HG02840 (cell line): Measurements from ENCODE around the gene WBP4.
A peak's percentile ranks its signal among the peaks of the same experiment; 100 is the strongest.
"Not testable (repeated sequence)": the region's sequence is repeated elsewhere in the genome, so short reads cannot be mapped to it uniquely, and the experiment has no call there.

Experiments
- ATAC-seq: cut with Tn5 transposase; IDR thresholded peaks from one replicate; pipeline ENCODE4 v1.9.1; 2021; ENCODE audit warnings: mild to moderate bottlenecking, moderate library complexity, moderate number of reproducible peaks; ENCODE audit not compliant: unreplicated experiment, low FRiP score

Gene WBP4

DNA sequence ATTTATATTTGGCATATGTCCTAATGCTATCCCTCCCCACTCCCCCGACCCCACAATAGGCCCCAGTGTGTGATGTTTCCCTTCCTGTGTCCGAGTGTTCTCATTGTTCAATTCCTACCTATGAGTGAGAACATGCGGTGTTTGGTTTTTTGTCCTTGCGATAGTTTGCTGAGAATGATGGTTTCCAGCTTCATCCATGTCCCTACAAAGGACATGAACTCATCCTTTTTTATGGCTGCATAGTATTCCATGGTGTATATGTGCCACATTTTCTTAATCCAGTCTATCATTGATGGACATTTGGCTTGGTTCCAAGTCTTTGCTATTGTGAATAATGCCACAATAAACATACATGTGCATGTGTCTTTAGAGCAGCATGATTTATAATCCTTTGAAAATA, 18.9 kb upstream of the WBP4 start:
- ATAC-seq = not testable (repeated sequence)

GRCh38 chr13:41048640-41049039, 12.7 kb upstream of the WBP4 start:
- ATAC-seq = no peak

DNA sequence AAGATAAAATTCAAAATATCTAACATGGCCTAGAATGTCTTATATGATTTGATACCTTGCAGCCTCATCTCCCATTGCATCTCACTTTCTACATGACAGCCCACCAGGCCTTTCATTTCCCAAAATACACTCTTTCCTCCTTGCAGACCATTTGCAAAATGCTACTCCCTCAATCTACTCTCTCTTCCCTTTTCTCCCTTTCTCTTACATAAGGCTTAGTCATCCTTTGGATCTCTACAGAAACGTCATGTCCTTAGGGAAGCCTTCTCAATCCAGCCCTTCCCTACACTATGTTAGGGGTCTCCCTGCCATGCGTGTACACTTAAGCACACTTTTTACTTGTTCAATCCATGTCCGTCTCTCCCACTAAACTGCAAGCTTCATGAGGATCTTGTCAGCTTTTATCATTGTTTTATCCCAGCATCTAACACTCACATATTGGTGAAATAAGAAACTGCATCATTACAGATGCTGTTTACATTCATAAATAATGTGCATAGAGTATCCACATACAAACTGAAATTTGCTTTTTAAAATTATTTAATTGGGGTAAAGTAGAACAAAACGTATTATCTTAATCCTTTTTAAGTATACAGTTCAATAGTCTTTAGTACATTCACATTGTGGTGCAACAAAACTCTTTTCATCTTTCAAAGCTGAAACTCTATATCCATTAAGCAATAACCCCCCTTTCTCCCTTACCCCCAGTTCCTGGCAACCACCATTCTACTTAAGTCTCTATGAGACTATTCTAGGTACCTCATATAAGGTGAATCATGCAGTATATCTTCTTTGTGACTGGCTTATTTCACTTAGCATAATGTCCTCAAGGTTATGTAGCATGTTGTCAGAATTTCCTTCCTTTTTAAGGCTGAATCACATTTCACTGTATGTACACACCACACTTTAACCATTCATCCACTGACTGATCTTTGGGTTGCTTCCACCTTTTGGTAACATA, 11.5 kb upstream of the WBP4 start:
- no peak for ATAC-seq

DNA sequence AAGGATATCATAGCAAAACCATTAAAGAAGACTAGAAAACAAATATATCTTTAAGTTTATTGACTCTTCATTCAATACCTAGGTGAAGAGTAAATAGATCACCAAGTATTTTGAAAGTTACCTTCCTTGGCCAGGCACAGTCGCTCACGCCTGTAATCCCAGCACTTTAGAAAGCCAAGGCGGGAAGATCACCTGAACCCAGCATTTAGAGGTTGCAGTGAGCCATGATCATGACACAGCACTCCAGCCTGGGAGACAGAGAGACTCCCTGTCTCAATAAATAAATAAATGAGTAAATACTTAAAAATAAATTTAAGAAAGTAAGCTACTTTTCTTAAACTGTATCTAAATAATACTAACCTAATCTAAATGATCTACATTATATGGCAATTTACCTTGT, 8.9 kb upstream of the WBP4 start:
- ATAC-seq = no peak

DNA sequence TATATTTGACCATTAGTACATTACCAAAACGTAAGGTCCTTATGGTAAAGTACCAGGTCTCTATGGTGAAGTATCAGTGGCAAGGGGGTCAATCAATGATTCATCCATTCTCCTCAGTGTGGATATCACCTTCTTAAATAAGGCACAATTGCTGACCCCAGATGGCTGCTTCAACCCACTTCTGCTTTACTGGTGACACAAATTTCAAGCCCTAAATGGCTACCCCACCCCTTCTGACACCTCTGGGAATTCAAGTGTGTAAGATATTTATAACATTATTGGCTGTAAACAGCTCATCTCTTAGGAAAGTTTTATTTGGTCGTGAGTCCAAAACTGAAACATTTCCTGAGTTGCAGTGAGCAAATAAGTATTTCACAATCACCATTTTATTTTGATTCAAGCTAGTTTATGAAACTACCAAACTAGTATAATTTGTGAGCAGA, 7.9 kb upstream of the WBP4 start:
- peak; percentile 56 for ATAC-seq

DNA sequence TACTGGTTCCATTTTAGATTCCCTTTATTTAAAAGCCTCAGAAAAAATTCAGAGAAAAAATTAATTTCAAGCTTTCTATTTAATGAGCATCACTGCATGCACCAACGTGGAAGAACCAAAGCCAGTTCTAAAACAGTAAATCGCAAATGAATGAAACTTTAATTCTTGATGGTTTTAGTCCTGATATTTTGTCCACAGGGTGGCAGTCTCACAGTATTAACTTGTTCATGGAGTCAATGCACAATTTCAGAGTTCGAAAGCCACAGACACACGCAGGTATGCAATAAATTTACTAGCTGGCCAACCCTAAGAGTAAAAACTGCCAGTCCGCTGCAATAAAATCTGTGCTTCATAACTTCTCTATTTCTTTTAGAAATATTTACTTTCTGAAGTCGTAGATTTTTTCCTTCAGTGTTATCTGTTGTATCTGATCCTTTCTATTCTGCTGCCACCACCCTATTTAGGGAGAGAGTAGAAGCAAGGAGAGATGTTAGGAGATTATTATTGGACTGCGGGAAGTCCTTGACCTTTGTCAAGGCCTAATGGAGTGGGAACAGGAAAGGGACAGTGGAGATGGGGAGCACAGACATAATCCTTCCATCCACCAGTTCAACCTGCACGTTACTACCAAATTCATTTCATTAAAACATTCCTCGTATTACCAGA, 7.0 kb upstream of the WBP4 start:
- ATAC-seq = no peak

GRCh38 chr13:41054919-41055619, 6.2 kb upstream of the WBP4 start:
- no peak for ATAC-seq

DNA sequence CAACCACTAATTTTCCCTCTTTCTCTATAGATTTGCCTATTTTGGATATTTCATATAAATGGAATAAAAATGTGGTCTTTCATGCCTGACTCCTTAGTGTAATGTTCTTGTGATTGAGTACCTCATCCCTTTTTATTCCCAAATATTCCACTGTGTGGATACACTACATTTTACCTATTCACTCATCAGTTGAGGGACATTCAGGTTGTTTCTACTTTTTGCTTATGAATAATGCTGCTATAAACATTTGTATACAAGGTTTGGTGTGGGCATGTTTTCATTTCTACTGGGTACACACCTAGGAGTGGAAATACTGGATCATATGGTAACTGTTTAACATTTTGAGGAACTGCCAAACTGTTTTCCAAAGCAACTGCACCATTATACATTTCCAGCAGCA, 5.1 kb upstream of the WBP4 start:
- ATAC-seq = no peak

DNA sequence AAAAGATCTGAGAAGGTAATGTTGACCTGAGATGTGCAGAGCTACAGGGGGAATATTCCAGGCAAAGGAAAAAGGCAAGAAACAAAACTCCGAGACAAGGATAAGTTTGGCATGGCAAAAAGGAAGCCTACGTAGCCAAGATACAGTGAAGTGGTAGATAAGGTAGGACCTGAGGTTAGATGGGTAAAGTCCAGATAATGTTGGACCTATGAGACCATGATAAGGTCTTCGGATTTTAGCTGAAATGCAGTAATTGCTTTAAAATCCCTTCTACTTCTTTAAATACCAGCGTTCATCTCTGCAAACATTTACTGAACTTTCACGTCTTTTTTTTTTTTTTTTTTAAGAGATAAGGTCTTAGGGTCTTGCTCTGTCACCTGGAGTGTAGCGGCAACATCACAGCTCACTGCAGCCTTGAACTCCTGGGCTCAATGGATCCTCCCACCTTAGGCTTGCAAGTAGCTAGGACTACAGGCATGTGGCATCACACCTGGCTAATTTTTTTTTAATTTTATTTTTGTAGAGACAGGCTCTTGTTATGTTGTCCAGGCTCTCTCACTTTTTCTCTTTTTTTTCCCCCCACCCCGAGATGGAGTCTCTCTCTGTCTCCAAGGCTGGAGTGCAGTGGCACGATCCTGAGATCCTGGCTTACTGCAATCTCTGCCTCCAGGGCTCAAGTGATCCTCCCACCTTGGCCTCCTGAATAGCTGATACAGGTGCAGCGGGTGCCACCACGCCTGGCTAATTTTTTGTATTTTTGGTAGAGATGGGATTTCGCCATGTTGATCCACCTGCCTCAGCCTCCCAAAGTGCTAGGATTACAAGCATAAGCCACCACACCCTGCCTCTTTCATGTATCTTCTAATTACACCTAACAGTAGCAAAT, 4.2 kb upstream of the WBP4 start:
- ATAC-seq = no peak

DNA sequence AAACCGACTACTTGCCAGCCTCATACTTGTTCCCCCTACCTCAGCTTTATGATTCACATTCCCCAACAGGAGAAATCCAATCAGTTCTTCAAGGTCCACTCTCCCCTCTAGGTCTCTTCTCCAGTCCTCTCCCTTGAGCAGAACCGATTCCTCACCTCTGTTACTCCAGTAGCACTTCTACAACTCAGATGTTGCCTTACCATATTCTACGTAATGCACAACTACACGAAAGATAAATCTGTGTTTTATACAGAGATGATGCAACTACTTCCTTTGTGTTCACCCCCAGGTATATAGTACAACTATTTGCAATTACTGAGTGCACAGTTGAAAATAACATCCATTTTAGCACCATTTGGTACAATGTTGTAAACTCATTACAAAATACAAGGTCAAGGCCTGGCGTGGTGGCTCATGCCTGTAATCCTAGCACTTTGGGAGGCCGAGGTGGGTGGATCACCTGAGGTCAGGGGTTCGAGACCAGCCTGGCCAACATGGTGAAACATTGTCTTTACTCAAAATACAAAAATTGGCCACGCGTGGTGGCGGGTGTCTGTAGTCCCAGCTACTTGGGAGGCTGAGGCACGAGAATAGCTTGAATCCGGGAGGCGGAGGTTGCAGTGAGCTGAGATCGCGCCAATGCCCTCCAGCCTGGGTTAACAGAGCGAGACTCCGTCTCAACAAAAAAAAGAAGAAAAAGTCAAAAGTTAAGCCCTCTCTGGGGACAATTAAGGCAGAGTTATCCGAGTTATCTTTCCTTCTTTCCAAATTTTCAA, 2.8 kb upstream of the WBP4 start:
- ATAC-seq = no peak

- no peak for ATAC-seq
These were observed 1.7 kb upstream of the WBP4 start for GRCh38 chr13:41059456-41060081.

- peak; percentile 41 for ATAC-seq
These were observed 1.1 kb upstream of the WBP4 start for GRCh38 chr13:41060082-41060723.

DNA sequence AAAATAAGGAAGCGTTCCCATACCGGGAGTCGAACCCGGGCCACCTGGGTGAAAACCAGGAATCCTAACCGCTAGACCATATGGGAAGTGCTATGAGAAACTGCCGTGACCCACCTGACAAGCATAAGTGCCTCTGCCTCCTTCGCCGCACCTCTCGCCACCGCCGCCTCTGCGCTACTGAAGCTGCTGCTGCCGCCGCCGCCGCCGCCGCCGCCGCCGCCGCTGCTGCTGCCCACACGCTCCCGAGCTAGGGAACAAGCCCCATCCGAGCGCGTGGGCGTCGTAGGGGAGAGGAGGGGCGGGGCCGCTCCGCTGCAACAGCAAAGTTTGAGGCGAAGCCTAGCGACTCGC, 610 bp upstream of the WBP4 start:
- ATAC-seq = peak; percentile 33

DNA sequence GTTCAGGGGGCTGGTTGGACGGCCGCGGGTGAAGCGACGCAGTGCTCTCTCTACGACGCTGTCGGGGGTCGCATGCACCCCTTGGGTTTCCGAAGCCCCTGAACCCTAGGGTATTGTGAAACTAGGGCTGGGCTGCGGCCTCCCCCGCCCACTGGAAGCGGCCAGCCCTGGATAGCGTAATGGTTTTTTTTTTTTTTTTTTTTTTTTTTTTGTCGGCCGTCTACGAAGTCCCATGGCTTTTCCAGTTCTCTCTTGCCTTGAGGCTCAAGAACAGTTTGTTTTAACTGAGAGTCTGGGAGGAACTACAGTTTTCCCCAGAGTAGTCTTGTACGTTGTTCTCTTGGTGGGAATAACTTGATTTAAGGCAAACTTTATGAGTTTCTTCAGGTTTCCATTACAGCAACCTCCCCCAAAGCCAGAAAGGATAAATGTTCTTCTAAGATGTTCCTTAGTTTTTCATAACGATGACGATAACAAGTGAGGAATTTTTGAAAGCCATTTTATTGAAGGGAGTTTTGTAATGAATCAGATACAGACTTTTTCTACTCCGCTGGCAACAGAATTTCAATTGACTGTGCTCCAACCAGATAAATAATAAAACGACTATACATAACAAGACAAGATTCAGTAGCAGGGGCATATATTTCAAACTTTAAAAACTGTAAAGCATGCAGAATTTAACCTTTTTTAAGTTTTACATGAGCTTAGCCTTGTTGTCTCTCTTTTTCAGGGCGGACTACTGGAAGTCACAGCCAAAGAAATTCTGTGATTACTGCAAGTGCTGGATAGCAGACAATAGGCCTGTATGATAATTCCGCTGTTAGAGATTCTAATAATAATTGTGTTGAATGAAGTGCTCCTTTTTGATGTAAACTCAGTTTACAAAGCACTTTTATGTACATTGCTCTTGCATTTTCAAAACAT, 867 bp downstream of the WBP4 start:
- peak; percentile 31 for ATAC-seq

DNA sequence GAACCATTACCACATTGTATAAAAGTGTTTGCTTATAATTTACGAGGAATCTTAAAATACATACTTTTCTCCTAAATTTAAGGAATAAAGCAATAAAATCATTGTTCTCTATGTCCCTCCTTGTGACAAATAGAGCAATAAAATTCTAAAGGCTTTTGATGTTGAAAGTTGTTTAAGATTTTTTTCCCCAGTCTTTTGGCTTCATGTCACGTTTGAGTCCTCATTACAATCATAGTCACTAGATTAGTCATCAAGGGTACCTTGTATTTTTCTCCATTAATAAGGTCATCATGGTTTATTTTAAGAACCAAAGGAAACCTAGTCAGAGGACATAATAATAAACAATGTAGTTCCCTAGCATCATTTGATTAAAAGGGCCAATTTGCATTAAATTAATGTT, 3.2 kb downstream of the WBP4 start:
- no peak for ATAC-seq

GRCh38 chr13:41065078-41065477, 3.8 kb downstream of the WBP4 start:
- ATAC-seq = no peak

GRCh38 chr13:41074523-41074922, 13.2 kb downstream of the WBP4 start:
- ATAC-seq = no peak

DNA sequence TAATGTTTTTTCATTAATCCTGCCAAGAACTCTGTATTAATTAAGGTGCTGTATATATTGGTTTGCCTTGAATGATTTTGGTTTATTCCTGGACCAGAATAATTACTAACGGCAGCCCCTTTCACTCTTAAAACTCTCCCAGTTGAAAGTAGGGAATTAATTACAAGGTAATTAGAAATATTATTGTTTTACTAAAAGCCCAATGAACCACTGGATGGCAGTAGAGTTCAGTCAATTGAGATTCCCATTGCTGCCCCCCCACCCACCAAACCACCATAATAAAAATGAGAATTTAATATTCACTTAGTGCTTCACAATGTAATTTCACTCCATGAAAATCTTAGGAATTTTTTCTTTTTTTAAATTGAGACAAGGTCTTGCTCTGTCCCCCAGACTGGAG, 13.7 kb downstream of the WBP4 start:
- no peak for ATAC-seq
